IPS-20b (cell line): ENCODE results near the gene EEF1AKMT3.

Experiments
- H3K27ac ChIP-seq: one replicate; pipeline ENCODE4 v1.5.1; 2013; ENCODE audit warnings: low read length
- H3K27me3 ChIP-seq: 2 replicates; pipeline ENCODE4 v1.6.1; 2013; ENCODE audit warnings: mild to moderate bottlenecking, low read length, inconsistent platforms; ENCODE audit not compliant: insufficient read depth
- H3K36me3 ChIP-seq: 2 replicates; pipeline ENCODE4 v1.6.1; 2013; ENCODE audit warnings: low read depth, mild to moderate bottlenecking, inconsistent platforms, low read length, moderate library complexity; ENCODE audit not compliant: insufficient read depth
- H3K4me1 ChIP-seq: 2 replicates; pipeline ENCODE4 v1.6.1; 2013; ENCODE audit warnings: mild to moderate bottlenecking, control low read depth, inconsistent platforms, low read length, moderate library complexity; ENCODE audit not compliant: insufficient read depth
- H3K4me3 ChIP-seq: 2 replicates; pipeline ENCODE4 v1.5.1; 2013; ENCODE audit warnings: mild to moderate bottlenecking, low read length, inconsistent platforms
- H3K9ac ChIP-seq: 2 replicates; pipeline ENCODE4 v1.6.1; 2013; ENCODE audit warnings: low read depth, mild to moderate bottlenecking, inconsistent platforms, low read length, moderate library complexity
- H3K9me3 ChIP-seq: 2 replicates; pipeline ENCODE4 v1.6.1; 2013; ENCODE audit warnings: mild to moderate bottlenecking, low read depth, low read length, inconsistent platforms; ENCODE audit not compliant: insufficient read depth

The EEF1AKMT3 gene

DNA sequence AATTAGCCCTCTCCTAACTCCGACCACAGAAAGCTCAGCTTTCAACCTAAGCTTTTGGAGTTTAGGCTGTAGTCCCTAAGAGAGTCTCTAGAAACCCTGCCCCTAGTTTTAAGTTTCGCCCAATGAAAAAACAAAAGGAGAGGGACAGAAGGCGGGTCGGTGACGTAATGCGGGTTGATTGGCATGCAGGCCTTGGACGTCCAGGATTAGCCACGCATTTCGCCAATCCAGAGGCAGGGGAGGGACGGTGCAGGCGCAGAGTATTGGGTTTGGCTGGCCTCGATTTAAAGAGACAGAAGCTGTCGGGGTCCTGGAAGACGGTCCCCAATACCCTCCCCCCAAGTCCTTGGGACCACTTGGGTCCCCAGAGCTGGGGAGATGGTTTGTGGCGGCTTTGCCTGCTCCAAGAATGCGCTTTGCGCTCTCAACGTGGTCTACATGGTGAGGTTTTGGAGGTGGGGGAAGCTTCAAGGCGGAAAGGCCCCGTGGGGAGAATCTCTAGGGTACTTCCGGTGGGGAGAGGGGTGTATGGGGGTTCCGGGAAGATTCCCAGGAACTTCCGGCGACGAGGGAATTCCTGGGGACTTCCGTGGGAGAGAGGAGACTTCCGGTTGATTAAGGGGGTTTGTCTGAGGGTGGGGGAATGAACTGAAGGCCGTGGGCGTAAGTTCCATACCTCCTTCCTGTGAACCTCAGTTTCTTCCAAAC is 27.5 kb upstream of the EEF1AKMT3 start, which contains the start of gene TSPAN31:
TSS of gene TSPAN31 (plus strand) at position 263 of the 708 bp plus-strand sequence. CDS start at position 379, 116 bp downstream.
- peak within 1 kb of the TSS; percentile 91 for H3K27ac ChIP-seq

DNA sequence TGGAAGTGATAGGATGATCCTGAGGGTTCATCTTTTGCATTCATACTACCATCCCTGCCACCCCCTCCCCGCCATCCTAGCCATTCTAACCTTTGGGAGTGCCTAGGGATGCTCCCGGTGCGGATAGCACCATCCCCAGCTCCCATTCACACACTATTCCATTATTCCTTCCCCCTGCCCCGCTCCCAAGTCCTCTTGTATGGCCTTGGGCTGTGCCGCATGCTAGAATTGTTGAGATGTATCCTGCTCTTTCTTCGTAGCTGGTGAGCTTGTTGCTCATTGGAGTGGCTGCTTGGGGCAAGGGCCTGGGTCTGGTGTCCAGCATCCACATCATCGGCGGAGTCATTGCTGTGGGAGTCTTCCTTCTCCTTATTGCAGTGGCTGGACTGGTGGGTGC is 26.9 kb upstream of the EEF1AKMT3 start:
- Histone ChIP-seq H3K9me3 (no peaks in the 10 kb centered on the region), H3K4me3 (peak overlapping the region; percentile 88), H3K9ac (peak overlapping the region; percentile 92), H3K27ac (peak overlapping the region; percentile 91), H3K36me3 (peaks cover 44% of the 10 kb centered on the region), H3K27me3 (peaks cover 37% of the 10 kb centered on the region), H3K4me1 (no peaks in the 10 kb centered on the region)

More for the DNA sequence above, 27.5 kb upstream of the EEF1AKMT3 start, which contains the start of gene TSPAN31:
- Histone ChIP-seq H3K27me3 (peaks cover 42% of the 10 kb centered on the region), H3K4me3 (peak within 1 kb of the TSS; percentile 88), H3K9me3 (no peaks in the 10 kb centered on the region), H3K36me3 (peaks cover 39% of the 10 kb centered on the region), H3K9ac (peak within 1 kb of the TSS; percentile 92), H3K4me1 (no peaks in the 10 kb centered on the region)

DNA sequence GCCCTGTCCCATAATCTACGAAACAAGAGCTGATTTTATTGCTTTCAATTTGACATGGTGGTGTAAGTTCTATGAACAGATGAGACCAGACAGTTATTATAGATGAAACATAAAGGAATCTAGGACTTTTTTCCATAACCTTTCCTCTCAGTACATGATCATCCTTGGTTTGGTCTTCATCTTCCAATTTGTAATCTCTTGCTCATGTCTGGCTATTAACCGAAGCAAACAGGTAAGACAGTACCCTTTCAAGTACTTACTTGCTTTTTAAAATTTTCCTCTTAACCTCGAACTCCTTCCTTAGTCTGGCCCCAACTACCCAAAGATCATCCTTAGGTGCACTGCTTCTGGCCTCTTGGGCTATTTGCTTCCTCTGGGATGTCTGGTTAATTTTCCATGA is 26.4 kb upstream of the EEF1AKMT3 start:
- Histone ChIP-seq H3K27me3 (peaks cover 31% of the 10 kb centered on the region), H3K4me3 (peak overlapping the region; percentile 88; the same call in 1 of the 2 replicates), H3K9me3 (no peaks in the 10 kb centered on the region), H3K9ac (no peak overlapping the region), H3K4me1 (peaks cover 2% of the 10 kb centered on the region; the same call in 1 of the 2 replicates), H3K36me3 (peaks cover 49% of the 10 kb centered on the region), H3K27ac (no peak overlapping the region)

DNA sequence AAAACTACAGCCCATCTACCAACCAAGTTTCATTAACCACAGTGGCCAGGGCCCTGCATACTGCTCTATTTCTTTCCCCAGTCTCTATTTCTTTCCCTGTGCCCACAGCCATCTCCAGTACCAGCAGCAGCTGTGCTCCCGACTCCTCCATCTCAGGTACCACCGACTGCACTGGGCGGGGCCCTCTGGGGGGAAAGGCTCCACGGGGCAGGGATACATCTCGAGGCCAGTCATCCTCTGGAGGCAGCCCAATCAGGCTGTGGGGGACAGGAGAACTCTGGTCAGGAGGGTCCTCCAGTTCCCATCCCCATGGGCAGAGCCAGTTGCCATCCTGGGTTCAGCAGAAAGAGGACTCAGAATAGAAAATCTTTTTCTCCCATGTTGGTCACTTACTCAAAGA is 23.4 kb upstream of the EEF1AKMT3 start:
- Histone ChIP-seq H3K9me3 (no peaks in the 10 kb centered on the region), H3K27me3 (peaks cover 13% of the 10 kb centered on the region), H3K4me1 (peaks cover 15% of the 10 kb centered on the region), H3K4me3 (no peak overlapping the region), H3K27ac (no peak overlapping the region), H3K36me3 (peaks cover 49% of the 10 kb centered on the region), H3K9ac (no peak overlapping the region)

DNA sequence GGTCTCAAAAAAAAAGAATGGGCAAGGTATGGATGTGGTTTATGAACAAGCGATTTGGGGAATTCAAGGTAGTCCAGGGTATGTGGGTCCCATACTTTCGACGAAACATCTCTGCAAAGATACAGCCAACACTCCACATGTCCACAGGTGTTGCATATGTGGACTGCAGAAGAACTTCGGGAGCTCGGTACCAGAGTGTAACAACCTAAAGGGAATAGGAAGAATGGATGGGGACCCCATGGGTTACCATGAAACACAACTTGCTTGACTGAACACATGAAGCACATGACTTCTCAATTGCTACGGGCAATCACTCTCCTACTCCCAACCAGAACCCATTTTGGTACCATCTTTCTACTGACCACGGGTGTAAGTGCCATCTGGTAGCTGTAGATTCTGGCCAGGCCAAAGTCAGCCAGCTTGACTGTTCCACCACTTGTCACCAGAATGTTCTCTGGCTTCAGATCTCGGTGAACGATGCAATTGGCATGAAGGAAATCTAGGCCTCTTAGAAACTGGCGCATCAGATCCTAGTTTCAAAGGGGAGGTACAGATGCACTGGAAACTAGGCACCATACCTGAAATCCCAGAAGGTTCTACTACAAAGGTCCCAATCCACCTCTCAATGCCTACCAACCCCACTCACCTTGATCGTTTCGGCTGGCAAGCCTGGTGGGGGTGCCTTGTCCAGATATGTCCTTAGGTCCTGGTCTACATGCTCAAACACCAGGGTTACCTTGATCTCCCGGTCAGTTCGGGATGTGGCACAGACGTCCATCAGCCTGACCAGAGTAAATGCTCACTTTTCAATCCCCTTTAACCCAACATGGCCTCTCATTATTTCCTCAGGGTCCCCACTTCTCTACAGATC is 21.6 kb upstream of the EEF1AKMT3 start:
- Histone ChIP-seq H3K9ac (peak overlapping the region; percentile 99), H3K4me3 (peak overlapping the region; percentile 99), H3K4me1 (peaks cover 17% of the 10 kb centered on the region), H3K27ac (no peak overlapping the region), H3K36me3 (peaks cover 49% of the 10 kb centered on the region), H3K27me3 (peaks cover 24% of the 10 kb centered on the region), H3K9me3 (no peaks in the 10 kb centered on the region)

DNA sequence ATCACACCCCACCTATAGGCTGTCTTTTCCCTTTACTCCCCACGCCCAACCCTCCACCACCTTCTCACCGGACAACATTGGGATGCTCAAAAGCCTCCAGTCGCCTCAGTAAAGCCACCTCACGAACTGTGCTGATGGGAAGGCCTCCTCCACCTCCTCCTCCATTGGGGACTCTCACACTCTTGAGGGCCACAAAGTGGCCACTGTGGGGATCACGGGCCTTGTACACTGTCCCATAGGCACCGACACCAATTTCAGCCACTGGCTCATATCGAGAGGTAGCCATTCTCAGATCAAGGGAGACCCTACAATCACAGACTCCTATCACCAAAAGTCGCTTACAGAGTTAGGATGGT is 21.0 kb upstream of the EEF1AKMT3 start:
- Histone ChIP-seq H3K9me3 (no peaks in the 10 kb centered on the region), H3K27me3 (peaks cover 30% of the 10 kb centered on the region), H3K9ac (peak overlapping the region; percentile 99), H3K27ac (peak overlapping the region; percentile 54), H3K36me3 (peaks cover 45% of the 10 kb centered on the region), H3K4me3 (peak overlapping the region; percentile 99), H3K4me1 (peaks cover 21% of the 10 kb centered on the region)

DNA sequence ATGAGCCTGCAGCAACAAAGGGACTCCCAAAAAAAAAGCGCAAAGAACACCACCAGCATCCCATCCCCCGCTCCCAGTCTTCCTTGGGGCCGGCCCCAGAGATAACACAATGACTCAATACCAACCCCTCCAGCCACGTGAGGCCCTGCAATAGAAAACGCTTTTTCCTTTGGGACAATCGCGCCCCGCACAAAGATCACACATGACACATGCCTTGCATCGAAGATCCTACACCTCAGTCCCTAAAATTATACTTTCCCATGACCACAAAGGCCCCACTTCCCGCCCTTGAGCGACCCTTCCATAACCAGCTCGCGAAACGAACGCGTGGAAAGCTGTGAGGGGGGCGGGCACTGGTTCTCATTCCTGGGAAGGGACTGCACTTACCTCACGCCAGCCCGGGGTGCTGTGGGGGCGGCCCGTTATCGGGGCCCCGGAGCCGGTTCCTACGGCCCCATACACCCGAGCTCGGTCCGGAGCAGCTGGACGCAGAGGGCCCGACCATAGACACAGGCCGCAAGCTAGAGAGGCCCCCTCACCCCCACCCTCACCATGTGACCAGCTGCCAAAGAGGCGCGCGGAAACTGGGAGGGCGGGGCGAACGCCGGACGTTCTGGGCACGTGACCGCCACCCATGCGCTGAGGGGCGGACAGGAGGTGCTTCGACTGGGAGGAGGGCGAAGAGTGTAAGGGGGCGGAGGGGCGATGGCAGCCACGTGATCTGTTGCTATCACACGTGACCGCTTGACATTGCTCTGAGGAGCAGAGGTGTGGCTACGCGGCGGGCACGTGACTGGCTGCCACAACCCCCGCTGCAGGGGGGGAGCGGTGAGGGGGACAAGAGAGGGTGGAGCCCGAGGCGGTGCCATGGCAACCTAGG is 20.4 kb upstream of the EEF1AKMT3 start, which contains the start of gene CDK4:
TSS of gene CDK4 (minus strand) at position 523 of the 880 bp plus-strand sequence. CDS start 593 bp downstream, outside the sequence.
- Histone ChIP-seq H3K27ac (peak within 1 kb of the TSS; percentile 54), H3K27me3 (peaks cover 36% of the 10 kb centered on the region), H3K36me3 (peaks cover 39% of the 10 kb centered on the region), H3K9ac (peak within 1 kb of the TSS; percentile 99), H3K9me3 (no peaks in the 10 kb centered on the region), H3K4me1 (peaks cover 24% of the 10 kb centered on the region), H3K4me3 (peak within 1 kb of the TSS; percentile 99)

DNA sequence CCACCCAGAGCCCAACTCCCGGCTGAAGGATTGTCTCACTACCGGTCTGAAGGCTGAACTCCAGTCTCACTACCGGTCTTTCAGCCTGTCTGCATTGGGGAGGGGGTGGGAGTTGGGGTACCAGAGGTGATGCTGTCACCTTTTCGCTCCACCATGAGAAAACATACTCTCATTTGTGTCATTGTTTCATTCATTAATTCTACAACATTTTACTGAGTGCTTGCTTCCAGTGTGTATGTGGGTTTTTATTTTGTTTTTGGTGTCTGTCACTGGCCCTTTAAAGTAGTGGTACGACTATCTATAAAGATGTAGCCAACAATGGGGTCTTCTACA is 19.8 kb upstream of the EEF1AKMT3 start:
- H3K36me3 ChIP-seq: peaks cover 33% of the 10 kb centered on the region
- H3K9me3 ChIP-seq: no peaks in the 10 kb centered on the region
- H3K9ac ChIP-seq: no peak overlapping the region; the same call in 1 of the 2 replicates
- no peak overlapping the region for H3K27ac ChIP-seq
- peak overlapping the region; percentile 58 for H3K4me3 ChIP-seq
- peaks cover 42% of the 10 kb centered on the region for H3K27me3 ChIP-seq
- peaks cover 24% of the 10 kb centered on the region for H3K4me1 ChIP-seq

DNA sequence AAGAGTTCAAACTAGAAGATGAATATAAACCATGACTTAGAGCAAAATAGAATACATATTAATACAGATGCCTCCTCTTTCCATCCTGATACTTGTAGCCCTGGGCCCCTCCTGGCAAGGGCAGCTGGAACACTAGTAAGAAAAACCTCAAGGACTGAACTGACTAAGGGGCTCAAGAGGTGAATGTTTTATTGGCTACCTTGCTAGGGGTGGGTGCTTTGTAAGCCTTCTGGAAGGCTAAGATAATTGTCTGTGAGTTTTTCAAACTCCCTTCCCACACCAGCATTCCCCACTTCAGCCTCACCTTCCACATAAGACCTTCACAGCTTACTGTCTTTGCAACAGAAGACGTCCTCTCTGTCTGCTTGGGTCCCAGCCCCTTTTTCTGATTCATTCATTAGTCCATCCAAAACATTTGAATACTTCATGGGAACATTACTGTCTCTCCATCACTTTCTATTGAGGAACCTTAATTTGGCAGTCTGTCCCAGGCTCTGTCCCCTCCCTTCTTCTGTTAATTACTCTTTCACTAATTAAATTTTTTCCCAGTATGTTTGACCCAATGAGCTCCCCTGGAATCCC is 18.6 kb upstream of the EEF1AKMT3 start:
- Histone ChIP-seq H3K9me3 (no peaks in the 10 kb centered on the region), H3K27ac (no peak overlapping the region), H3K4me1 (peaks cover 24% of the 10 kb centered on the region), H3K4me3 (peak overlapping the region; percentile 81), H3K9ac (no peak overlapping the region; the same call in 1 of the 2 replicates), H3K36me3 (peaks cover 21% of the 10 kb centered on the region), H3K27me3 (peaks cover 50% of the 10 kb centered on the region)

DNA sequence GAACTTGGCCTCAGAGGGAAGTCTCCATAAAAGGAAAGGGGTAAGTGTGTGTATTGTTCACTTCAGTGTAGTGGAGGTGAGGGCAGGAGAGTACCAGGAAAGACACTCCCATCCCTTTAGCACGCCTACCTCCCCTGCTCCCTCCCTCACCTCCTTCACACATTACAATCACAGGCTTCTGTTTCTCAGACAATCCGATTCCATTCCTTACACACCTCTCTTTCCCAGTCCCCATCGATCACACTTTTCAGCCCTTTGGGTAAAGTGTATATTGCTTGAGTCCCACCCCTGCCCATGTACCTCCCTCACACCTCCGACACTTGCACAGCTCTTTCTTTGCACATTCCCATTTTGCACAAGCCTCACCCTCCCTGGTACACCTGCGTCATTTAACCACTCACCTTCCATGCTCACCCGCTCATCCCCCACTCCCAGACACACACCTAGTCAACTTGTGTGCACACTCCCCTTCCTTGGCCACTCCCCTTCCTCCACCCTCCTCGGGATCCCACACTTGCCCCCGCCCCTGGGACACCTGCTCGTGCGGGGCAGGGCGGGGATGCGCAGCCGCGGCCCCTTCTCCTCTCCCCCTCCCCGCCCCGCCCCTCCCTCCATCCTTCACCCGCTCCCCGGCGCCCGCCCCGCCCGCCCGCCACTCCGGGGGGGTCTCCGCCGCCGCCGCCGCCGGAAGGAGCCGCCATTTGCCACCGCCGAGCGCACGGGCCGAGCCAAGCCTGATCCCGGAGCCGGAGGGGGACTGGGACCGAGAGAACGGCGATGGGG is 17.8 kb upstream of the EEF1AKMT3 start, which contains the start of gene MARCHF9:
TSS of gene MARCHF9 (plus strand) at position 693 of the 783 bp plus-strand sequence. CDS start 426 bp downstream, outside the sequence.
- Histone ChIP-seq H3K9ac (peak within 1 kb of the TSS; percentile 17; the same call in 1 of the 2 replicates), H3K4me1 (peaks cover 24% of the 10 kb centered on the region), H3K4me3 (peak within 1 kb of the TSS; percentile 81), H3K9me3 (no peaks in the 10 kb centered on the region), H3K36me3 (peaks cover 13% of the 10 kb centered on the region), H3K27ac (no peak within 1 kb of the TSS), H3K27me3 (peaks cover 50% of the 10 kb centered on the region)
